Brain microvascular endothelial cell (primary cell): ENCODE results near the gene BIRC2.

Experiments used
- DNase-seq: peaks from one replicate; pipeline ENCODE4 v3.0.0-alpha.2; 2020
- H3K27ac ChIP-seq: fragments of 250-450 bp; sonication (Bioruptor Pico); 2 replicates; pipeline ENCODE4 v1.5.1; 2020; ENCODE audit warnings: mild to moderate bottlenecking, moderate library complexity
- H3K27me3 ChIP-seq: fragments of 250-450 bp; sonication (Bioruptor Pico); replicated peaks from 2 replicates; pipeline ENCODE4 v1.5.1; 2020; ENCODE audit warnings: mild to moderate bottlenecking
- H3K36me3 ChIP-seq: fragments of 250-450 bp; sonication (Bioruptor Pico); replicated peaks from 2 replicates; pipeline ENCODE4 v1.5.1; 2020; ENCODE audit warnings: mild to moderate bottlenecking
- H3K4me3 ChIP-seq: 2 replicates; pipeline ENCODE4 v1.5.1; 2011; ENCODE audit warnings: low read depth, mild to moderate bottlenecking, control low read depth, low read length, moderate library complexity
- CTCF ChIP-seq: IDR thresholded peaks from 2 replicates; pipeline ENCODE4 v1.5.1; 2011; ENCODE audit warnings: low read depth, mild to moderate bottlenecking, moderate library complexity, low read length, control low read depth, inconsistent platforms; ENCODE audit errors: missing control alignments
- in situ Hi-C: cut with HindIII; loops from 2 replicates; pipeline ENCODE4 v1.10.0; 2017; ENCODE audit warnings: low sequenced_read_pairs, low pct_ligation_motif_present

BIRC2 gene

GRCh38 chr11:102343809-102344208, 3.2 kb upstream of the BIRC2 start:
- Histone ChIP-seq H3K4me3 (no peak overlapping the region), H3K27me3 (no peaks in the 10 kb centered on the region), H3K36me3 (no peaks in the 10 kb centered on the region), H3K27ac (no peak overlapping the region)
- no peak for TF ChIP-seq CTCF
- DNase-seq = no peak
- in situ Hi-C loops = no loop called here

GRCh38 chr11:102345904-102346303, 1.1 kb upstream of the BIRC2 start:
- Histone ChIP-seq H3K4me3 (peak overlapping the region; percentile 95), H3K36me3 (no peaks in the 10 kb centered on the region), H3K27me3 (no peaks in the 10 kb centered on the region), H3K27ac (peak overlapping the region; percentile 97)
- in situ Hi-C loops = no loop called here
- peak; percentile 67 for DNase-seq
- TF ChIP-seq CTCF = no peak

DNA sequence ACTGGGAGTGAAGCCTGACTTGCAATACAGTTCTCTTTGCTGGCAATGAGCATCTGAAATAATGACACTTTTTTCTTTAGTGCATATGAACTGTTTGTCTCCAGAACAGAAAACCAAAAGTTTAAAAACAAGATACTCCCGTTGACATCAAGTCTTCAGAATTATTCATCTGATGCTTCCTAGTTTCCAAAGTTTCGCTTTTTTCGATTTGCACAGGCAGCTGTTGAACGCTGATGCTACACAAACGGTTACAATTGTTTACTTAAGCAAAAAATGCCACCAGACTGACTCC, 612 bp upstream of the BIRC2 start:
- H3K27ac ChIP-seq = peak overlapping the region; percentile 97
- no peaks in the 10 kb centered on the region for H3K36me3 ChIP-seq
- H3K4me3 ChIP-seq = peak overlapping the region; percentile 95
- TF ChIP-seq CTCF = no peak
- H3K27me3 ChIP-seq = no peaks in the 10 kb centered on the region
- in situ Hi-C loops = no loop called here
- no peak for DNase-seq

- H3K4me3 ChIP-seq = peak overlapping the region; percentile 95
- peak; percentile 29 for DNase-seq
- H3K27ac ChIP-seq = peak overlapping the region; percentile 97
- no peaks in the 10 kb centered on the region for H3K27me3 ChIP-seq
- no peak for TF ChIP-seq CTCF
- H3K36me3 ChIP-seq = no peaks in the 10 kb centered on the region
- in situ Hi-C loops = no loop called here
Observed at GRCh38 chr11:102347462-102348370, 702 bp downstream of the BIRC2 start.

- no peak for TF ChIP-seq CTCF
- Histone ChIP-seq H3K27me3 (no peaks in the 10 kb centered on the region), H3K4me3 (no peak overlapping the region), H3K27ac (no peak overlapping the region), H3K36me3 (peaks cover 16% of the 10 kb centered on the region)
- DNase-seq = no peak
- in situ Hi-C loops = no loop called here
Observed at GRCh38 chr11:102357116-102357515, 10.1 kb downstream of the BIRC2 start.

DNA sequence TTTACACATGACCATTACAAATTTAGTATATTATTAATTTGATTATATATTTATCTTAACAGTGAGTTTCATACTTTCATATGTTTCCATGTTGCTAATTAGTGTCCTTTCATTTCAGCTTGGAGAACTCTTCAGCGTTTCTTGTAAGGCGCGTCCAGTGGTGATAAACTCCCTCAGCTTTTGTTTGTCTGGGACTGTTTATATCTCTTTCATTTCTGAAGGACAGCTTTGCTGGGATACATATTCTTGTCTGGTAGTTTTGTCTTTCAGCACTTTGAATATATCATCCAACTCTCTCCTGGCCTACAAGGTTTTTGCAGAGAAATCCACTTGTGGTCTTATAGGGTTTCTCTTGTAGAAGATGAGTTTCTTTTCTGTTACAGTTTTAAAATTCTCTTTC, 12.4 kb downstream of the BIRC2 start:
- in situ Hi-C loops = no loop called here
- DNase-seq = no peak
- no peak for TF ChIP-seq CTCF
- no peaks in the 10 kb centered on the region for H3K27me3 ChIP-seq
- H3K36me3 ChIP-seq = peaks cover 20% of the 10 kb centered on the region
- H3K27ac ChIP-seq = no peak overlapping the region
- H3K4me3 ChIP-seq = no peak overlapping the region
